ENCODE data around the gene SRXN1. TPM values are rescaled to one million over a fixed set of nuclear protein-coding genes. Genes with fewer than 3 reads are reported as not detected.

Gene SRXN1
- polyA plus RNA-seq, 2 of the 4 experiments (the other 2 are of a cell fraction), result 183 to 262 TPM

GRCh38 chr20:652615-653109 is 338 bp downstream of the SRXN1 start:
- peak; percentile 14 to 42 for ATAC-seq
- Histone ChIP-seq H3K4me2 (peak overlapping the region; percentile 81), H3K4me1 (peaks cover 29% of the 10 kb centered on the region), H3K27ac (peak overlapping the region; percentile 98), H3K4me3 (peak overlapping the region; percentile 87), H3K9me3 (peaks cover 5% of the 10 kb centered on the region; the same call in 1 of the 3 replicates)
- 2% methylated on average over 25 of the region's 36 CpGs for WGBS (ENCODE audit: missing lambda C conversion rate)
- CTCF ChIA-PET, result interaction anchor here (0.5 to 4.5 kb wide), 18 partner anchors 10 to 765 kb away, joined by 3 to 33 read pairs (median 4); partner anchors contain the start of gene SCRT2
- FAIRE-seq, result no peak
- peak in 1 of 2 experiments; percentile 69 for DNase-seq (ENCODE audit: low read depth in 1 of 2, low spot score in 1 of 2)
- POLR2A ChIA-PET, result interaction anchor here (0.7 to 1.4 kb wide), 2 partner anchors 13 to 14 kb away, joined by 3 to 4 read pairs; no protein-coding TSS in a partner anchor
- TF ChIP-seq CTCF (IDR thresholded peaks at IDR 0.05) (no peak), HMGXB4 (CRISPR knock-in tag; IDR thresholded peaks at IDR 0.05; ENCODE audit: borderline replicate concordance) (peak; percentile 20; the same call in 1 of the 2 replicates), EHMT2 (IDR thresholded peaks at IDR 0.05; ENCODE audit: low read depth) (no peak), EP300 (IDR thresholded peaks at IDR 0.05) (no peak), HES2 (IDR thresholded peaks at IDR 0.05) (no peak), E2F6 (IDR thresholded peaks at IDR 0.05; ENCODE audit: borderline replicate concordance, low read depth) (peak; percentile 62), POLR2A (IDR thresholded peaks at IDR 0.05; ENCODE audit: low read length) (no peak), REST (IDR thresholded peaks at IDR 0.05) (no peak), NPAS2 (CRISPR knock-in tag; IDR thresholded peaks at IDR 0.05; ENCODE audit: borderline replicate concordance) (no peak), ZNF302 (CRISPR knock-in tag; IDR thresholded peaks at IDR 0.05) (no peak), MAZ (IDR thresholded peaks at IDR 0.05; ENCODE audit: borderline replicate concordance, low read depth, low read length) (no peak), POLR2AphosphoS2 (conservative IDR thresholded peaks at IDR 0.05; ENCODE audit: low read length) (no peak), GATA3 (IDR thresholded peaks at IDR 0.05; ENCODE audit: borderline replicate concordance) (no peak), ZSCAN20 (CRISPR knock-in tag; IDR thresholded peaks at IDR 0.05) (no peak), BCL3 (IDR thresholded peaks at IDR 0.05) (no peak), ATOH8 (CRISPR knock-in tag; IDR thresholded peaks at IDR 0.05; ENCODE audit: low read depth) (no peak), HEYL (CRISPR knock-in tag; IDR thresholded peaks at IDR 0.05) (no peak), KDM1A (IDR thresholded peaks at IDR 0.05; ENCODE audit: low read depth) (peak; percentile 90), PBX3 (IDR thresholded peaks at IDR 0.05) (no peak), USF2 (IDR thresholded peaks at IDR 0.05) (no peak), HOXB5 (CRISPR knock-in tag; IDR thresholded peaks at IDR 0.05) (peak; percentile 8; the same call in 1 of the 2 replicates), RNF2 (IDR thresholded peaks at IDR 0.05; ENCODE audit: borderline replicate concordance, low read depth) (no peak), HOXA7 (CRISPR knock-in tag; IDR thresholded peaks at IDR 0.05) (no peak), ZFP36 (IDR thresholded peaks at IDR 0.05; ENCODE audit: borderline replicate concordance, partially characterized antibody) (peak; percentile 95), CHD2 (IDR thresholded peaks at IDR 0.05; ENCODE audit: low read length, partially characterized antibody) (no peak), TP53 (CRISPR knock-in tag; IDR thresholded peaks at IDR 0.05) (no peak), JUNB (IDR thresholded peaks at IDR 0.05) (no peak), CBX8 (IDR thresholded peaks at IDR 0.05) (no peak)

Measured in A549 (cell line).